ENCODE data around the gene PLCXD1.

- TF ChIP-seq CTCF (conservative IDR thresholded peaks at IDR 0.05) (no peak), EZH2 (IDR thresholded peaks at IDR 0.05; ENCODE audit: low read depth) (no peak)
Measured at GRCh38 chrX:257681-258289, 23.4 kb upstream of the PLCXD1 start.
